ENCODE results near the gene EIF4G1. TPM values are rescaled to one million over a fixed set of nuclear protein-coding genes. Genes with fewer than 3 reads are reported as not detected.

The EIF4G1 gene
- total RNA-seq, 1 experiment from 2014 or later: 532 TPM

GRCh38 chr3:184360070-184360928 is 45.9 kb downstream of the EIF4G1 start:
- Histone ChIP-seq H3K4me1 (ENCODE audit: insufficient read depth, low read length) (peaks cover 2% of the 10 kb centered on the region; the same call in 1 of the 2 replicates), H3K79me2 (ENCODE audit: insufficient read depth, low read length) (no peaks in the 10 kb centered on the region; the same call in 1 of the 2 replicates), H4K5ac (ENCODE audit: insufficient read length, low read depth, low read length) (no peak overlapping the region), H4K91ac (ENCODE audit: insufficient read length, low read depth, low read length) (no peak overlapping the region), H3K9me3 (ENCODE audit: control insufficient read depth, low read depth, low read length) (no peaks in the 10 kb centered on the region), H3T11ph (ENCODE audit: low read length) (no peak overlapping the region), H2BK15ac (ENCODE audit: low read depth, low read length) (no peak overlapping the region), H3K79me1 (ENCODE audit: insufficient read depth, low read depth, low read length, poor library complexity, severe bottlenecking) (no peaks in the 10 kb centered on the region), H2AK5ac (ENCODE audit: insufficient read length, low read length) (no peak overlapping the region), H2BK20ac (ENCODE audit: low read depth, low read length, poor library complexity, severe bottlenecking) (no peak overlapping the region), H4K20me1 (ENCODE audit: control insufficient read depth, insufficient read depth, insufficient read length) (peaks cover 2% of the 10 kb centered on the region), H3K4ac (ENCODE audit: low read depth, low read length) (no peak overlapping the region), H3K14ac (ENCODE audit: insufficient read depth, low read length) (no peak overlapping the region), H3K9ac (ENCODE audit: extremely low read depth, insufficient read length, low read length) (no peak overlapping the region), H4K8ac (replicated peaks; ENCODE audit: insufficient read length, low read depth, low read length) (no peak overlapping the region), H3K27me3 (ENCODE audit: insufficient read depth, low read length) (no peaks in the 10 kb centered on the region; the same call in 1 of the 2 replicates), H3K23ac (ENCODE audit: insufficient read length, low read depth, low read length) (no peak overlapping the region), H2BK5ac (ENCODE audit: insufficient read length, low read length) (no peak overlapping the region), H3K23me2 (ENCODE audit: insufficient read length, low read depth, low read length, poor library complexity, severe bottlenecking) (peaks cover 25% of the 10 kb centered on the region), H2BK120ac (ENCODE audit: low read depth, low read length, poor library complexity, severe bottlenecking) (no peak overlapping the region), H3K4me2 (ENCODE audit: insufficient read depth, insufficient read length, low read length) (peak overlapping the region; percentile 70), H3K27ac (ENCODE audit: insufficient read length, low read depth, low read length) (no peak overlapping the region), H2AFZ (ENCODE audit: low read length) (no peak overlapping the region), H2BK12ac (ENCODE audit: insufficient read length, low read depth, low read length) (no peak overlapping the region), H3K56ac (ENCODE audit: insufficient read length, low read depth, low read length) (no peak overlapping the region), H3K18ac (ENCODE audit: insufficient read length, low read depth, low read length) (no peak overlapping the region)
- H3K9me3 Mint-ChIP-seq: no peaks in the 10 kb centered on the region; a peak in 1 of 5 replicates
- peak overlapping the region in 1 of 3 experiments; percentile 15; a peak in 1 of 7 replicates for H3K27ac Mint-ChIP-seq
- peaks cover 23 to 26% of the 10 kb centered on the region in 2 experiments for H3K4me1 Mint-ChIP-seq
- TF ChIP-seq CTCF (conservative IDR thresholded peaks at IDR 0.05): no peak
- peaks cover 22 to 43% (median 38%) of the 10 kb centered on the region in 3 experiments; a peak in 6 of 7 replicates for H3K36me3 Mint-ChIP-seq (ENCODE audit: insufficient read depth in 1 of 3, low read depth in 3 of 3)
- WGBS (ENCODE audit: extremely low coverage, insufficient read length, low lambda C conversion rate): 94% methylated on average over 2 of the region's 12 CpGs
- H3K27me3 Mint-ChIP-seq (ENCODE audit: low read depth): peaks cover 8% of the 10 kb centered on the region
- peak; percentile 20 for DNase-seq
- H3K4me3 Mint-ChIP-seq: peak overlapping the region; percentile 62 to 90
